HepG2 (cell line): ENCODE data around the gene PHF23. TPM values are rescaled to one million over a fixed set of nuclear protein-coding genes. Genes with fewer than 3 reads are reported as not detected.

ENCODE experiments used
- KAT2B ChIP-seq: fragments of 150-350 bp; IDR thresholded peaks from 2 replicates; pipeline ENCODE4 v1.6.1; 2014; ENCODE audit warnings: low read depth, low read length, borderline replicate concordance
- SP1 ChIP-seq, 2 experiments: fragments of 450-650 bp in 1 of 2; sonication (generic) in 1 of 2; formaldehyde crosslinking in 1 of 2; IDR thresholded peaks; 2 replicates each; pipeline versions ENCODE4 v1.4.0 to v1.6.1; 2016 to 2020; ENCODE audit warnings: missing genetic modification reagents in 1 of 2
- ZNF318 ChIP-seq: sonication (generic); formaldehyde crosslinking; IDR thresholded peaks from 2 replicates; pipeline ENCODE4 v1.4.0; 2020; ENCODE audit warnings: mild to moderate bottlenecking, missing genetic modification reagents
- ZNF451 ChIP-seq: sonication (generic); formaldehyde crosslinking; IDR thresholded peaks from 2 replicates; pipeline ENCODE4 v1.5.0; 2020; ENCODE audit warnings: mild to moderate bottlenecking, missing genetic modification reagents
- ZNF776 ChIP-seq: sonication (generic); formaldehyde crosslinking; IDR thresholded peaks from 2 replicates; pipeline ENCODE4 v1.4.0; 2020; ENCODE audit warnings: mild to moderate bottlenecking, missing genetic modification reagents
- ZUFSP ChIP-seq: sonication (generic); formaldehyde crosslinking; IDR thresholded peaks from 2 replicates; pipeline ENCODE4 v1.9.0; 2021; ENCODE audit warnings: missing genetic modification reagents, mild to moderate bottlenecking, borderline replicate concordance
- polyA plus RNA-seq, 8 experiments: library from polyadenylated mRNA; depleted of rRNA in 3 of 8; stranded (reverse) in 7 of 8; unstranded in 1 of 8; fragments of >200 nt; fragmentation: Illumina TruSeq in 4 of 8; extraction: Trizol in 4 of 8; gene quantifications; 2 replicates each; pipeline versions ENCODE4 v1.2.1 to v1.2.3, GENCODE V29; 2011 to 2016; ENCODE audit warnings: low read depth in 4 of 8, missing spikeins in 1 of 8, mixed read lengths in 1 of 8; ENCODE audit not compliant: insufficient read depth in 1 of 8
- total RNA-seq, 5 experiments: library from RNA; depleted of rRNA; stranded (reverse); fragments of >200 nt; fragmentation: Illumina TruSeq; extraction: Trizol; gene quantifications; 2 replicates each; pipeline ENCODE4 v1.2.3, GENCODE V29; 2016; ENCODE audit warnings: low read depth in 1 of 5

PHF23 gene
- total and polyA plus RNA-seq, 2 of the 13 experiments (the other 11 are each of a cell fraction or from before 2014, with no cell fraction given) = 27.6 to 33.2 TPM

- no peak for TF ChIP-seq ZNF318 (CRISPR knock-in tag)
- no peak for TF ChIP-seq SP1 (IDR thresholded peaks at IDR 0.05)
- TF ChIP-seq SP1 (CRISPR knock-in tag; IDR thresholded peaks at IDR 0.05) = no peak
- TF ChIP-seq ZUFSP (CRISPR knock-in tag) = no peak
- no peak for TF ChIP-seq KAT2B
- no peak for TF ChIP-seq ZNF451
- TF ChIP-seq ZNF776 (CRISPR knock-in tag) = no peak
Observed at GRCh38 chr17:7254511-7254910, 15.3 kb upstream of the PHF23 start (continued).
